ENCODE data around the gene MED26. TPM values are rescaled to one million over a fixed set of nuclear protein-coding genes. Genes with fewer than 3 reads are reported as not detected.

The MED26 gene
- total RNA-seq, 1 experiment from 2014 or later: 11.4 TPM

- H3K18ac ChIP-seq (ENCODE audit: insufficient read length, low read depth, low read length): no peak overlapping the region
- Mint-ChIP-seq H3K4me1 (peaks cover 10 to 16% of the 10 kb centered on the region in 2 experiments), H3K4me3 (no peak overlapping the region), H3K36me3 (ENCODE audit: insufficient read depth in 1 of 3, low read depth in 3 of 3) (peaks cover 10 to 23% (median 18%) of the 10 kb centered on the region in 3 experiments; a peak in 6 of 7 replicates), H3K27ac (no peak overlapping the region), H3K27me3 (ENCODE audit: low read depth) (no peaks in the 10 kb centered on the region), H3K9me3 (no peaks in the 10 kb centered on the region; a peak in 1 of 5 replicates)
- H3K9me3 ChIP-seq (ENCODE audit: control insufficient read depth, low read depth, low read length): no peaks in the 10 kb centered on the region
- H2AK5ac ChIP-seq (ENCODE audit: insufficient read length, low read length): no peak overlapping the region
- no peak overlapping the region for H3K4me2 ChIP-seq (ENCODE audit: insufficient read depth, insufficient read length, low read length)
- H3K23me2 ChIP-seq (ENCODE audit: insufficient read length, low read depth, low read length, poor library complexity, severe bottlenecking): peaks cover 8% of the 10 kb centered on the region
- no peak overlapping the region for H2BK5ac ChIP-seq (ENCODE audit: insufficient read length, low read length)
- no peak overlapping the region for H4K5ac ChIP-seq (ENCODE audit: insufficient read length, low read depth, low read length)
- H4K8ac ChIP-seq (replicated peaks; ENCODE audit: insufficient read length, low read depth, low read length): no peak overlapping the region
- H2BK20ac ChIP-seq (ENCODE audit: low read depth, low read length, poor library complexity, severe bottlenecking): no peak overlapping the region
- no peak overlapping the region for H3K9ac ChIP-seq (ENCODE audit: extremely low read depth, insufficient read length, low read length)
- no peak overlapping the region for H2BK12ac ChIP-seq (ENCODE audit: insufficient read length, low read depth, low read length)
- DNase-seq: no peak
- no peak overlapping the region for H3K27ac ChIP-seq (ENCODE audit: insufficient read length, low read depth, low read length)
- H3K27me3 ChIP-seq (ENCODE audit: insufficient read depth, low read length): no peaks in the 10 kb centered on the region
- H3K79me2 ChIP-seq (ENCODE audit: insufficient read depth, low read length): peaks cover 6% of the 10 kb centered on the region; the same call in 1 of the 2 replicates
- H3K56ac ChIP-seq (ENCODE audit: insufficient read length, low read depth, low read length): no peak overlapping the region
- no peak overlapping the region for H4K91ac ChIP-seq (ENCODE audit: insufficient read length, low read depth, low read length)
- H3T11ph ChIP-seq (ENCODE audit: low read length): no peak overlapping the region
- H4K20me1 ChIP-seq (ENCODE audit: control insufficient read depth, insufficient read depth, insufficient read length): no peaks in the 10 kb centered on the region
- TF ChIP-seq, protein P1, sequence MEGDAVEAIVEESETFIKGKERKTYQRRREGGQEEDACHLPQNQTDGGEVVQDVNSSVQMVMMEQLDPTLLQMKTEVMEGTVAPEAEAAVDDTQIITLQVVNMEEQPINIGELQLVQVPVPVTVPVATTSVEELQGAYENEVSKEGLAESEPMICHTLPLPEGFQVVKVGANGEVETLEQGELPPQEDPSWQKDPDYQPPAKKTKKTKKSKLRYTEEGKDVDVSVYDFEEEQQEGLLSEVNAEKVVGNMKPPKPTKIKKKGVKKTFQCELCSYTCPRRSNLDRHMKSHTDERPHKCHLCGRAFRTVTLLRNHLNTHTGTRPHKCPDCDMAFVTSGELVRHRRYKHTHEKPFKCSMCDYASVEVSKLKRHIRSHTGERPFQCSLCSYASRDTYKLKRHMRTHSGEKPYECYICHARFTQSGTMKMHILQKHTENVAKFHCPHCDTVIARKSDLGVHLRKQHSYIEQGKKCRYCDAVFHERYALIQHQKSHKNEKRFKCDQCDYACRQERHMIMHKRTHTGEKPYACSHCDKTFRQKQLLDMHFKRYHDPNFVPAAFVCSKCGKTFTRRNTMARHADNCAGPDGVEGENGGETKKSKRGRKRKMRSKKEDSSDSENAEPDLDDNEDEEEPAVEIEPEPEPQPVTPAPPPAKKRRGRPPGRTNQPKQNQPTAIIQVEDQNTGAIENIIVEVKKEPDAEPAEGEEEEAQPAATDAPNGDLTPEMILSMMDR (conservative IDR thresholded peaks at IDR 0.05): no peak
- peaks cover 10% of the 10 kb centered on the region for H3K79me1 ChIP-seq (ENCODE audit: insufficient read depth, low read depth, low read length, poor library complexity, severe bottlenecking)
- no CpG with 5 or more reads among the region's 52 CpGs for WGBS (ENCODE audit: extremely low coverage, insufficient read length, low lambda C conversion rate)
- H3K4ac ChIP-seq (ENCODE audit: low read depth, low read length): no peak overlapping the region
- H2BK120ac ChIP-seq (ENCODE audit: low read depth, low read length, poor library complexity, severe bottlenecking): no peak overlapping the region
- H2AFZ ChIP-seq (ENCODE audit: low read length): no peak overlapping the region
- H3K4me1 ChIP-seq (ENCODE audit: insufficient read depth, low read length): no peaks in the 10 kb centered on the region
- H3K23ac ChIP-seq (ENCODE audit: insufficient read length, low read depth, low read length): no peak overlapping the region
- H2BK15ac ChIP-seq (ENCODE audit: low read depth, low read length): no peak overlapping the region
- H3K14ac ChIP-seq (ENCODE audit: insufficient read depth, low read length): no peak overlapping the region
Measured at GRCh38 chr19:16576690-16577530, 51.1 kb downstream of the MED26 start.
